Measurements from ENCODE around the gene NSD1.

DNA sequence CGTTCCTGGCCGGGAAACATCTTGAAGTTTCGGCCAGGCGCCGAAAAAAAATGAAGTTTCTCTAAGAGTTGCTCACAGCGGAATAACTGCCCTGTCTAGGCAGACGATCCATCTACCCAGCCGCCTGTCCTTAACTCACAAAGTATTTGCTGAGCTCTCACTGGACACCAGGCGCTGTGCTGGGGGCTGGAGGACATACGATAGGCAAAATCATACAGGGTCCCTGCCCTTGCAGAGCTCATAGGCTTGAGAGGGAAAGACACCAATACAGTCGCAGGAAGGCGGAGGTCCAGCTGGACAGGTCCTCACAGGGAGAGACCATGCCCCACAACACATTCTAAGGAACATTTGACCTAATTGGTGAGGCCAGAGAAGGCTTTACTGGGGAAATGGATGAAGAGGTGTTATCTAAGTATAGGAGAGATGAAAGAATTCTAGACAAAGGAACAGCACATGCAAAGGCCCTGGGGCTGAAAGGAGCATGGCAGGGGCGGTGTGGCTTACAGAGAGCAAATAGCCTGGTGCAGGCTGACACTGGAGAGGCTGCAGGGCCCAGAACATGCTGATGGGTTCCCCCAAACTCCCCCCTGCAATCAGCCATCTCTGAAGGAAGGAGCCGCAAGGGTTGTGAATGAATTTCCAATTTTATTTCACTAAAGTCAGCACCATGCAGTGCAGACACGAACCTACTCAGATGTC, 180.1 kb downstream of the NSD1 start:
- no peak for TF ChIP-seq CTCF (optimal IDR thresholded peaks at IDR 0.05 in 1 of 3, IDR thresholded peaks at IDR 0.05 in 1 of 3, conservative IDR thresholded peaks at IDR 0.05 in 1 of 3; ENCODE audit: extremely low read depth in 1 of 3, insufficient read depth in 2 of 3, low read length in 3 of 3)
- no peak for TF ChIP-seq EZH2 (IDR thresholded peaks at IDR 0.05; ENCODE audit: low read length)

Data from keratinocyte (primary cell).